ENCODE data around the gene MN1. TPM values are rescaled to one million over a fixed set of nuclear protein-coding genes. Genes with fewer than 3 reads are reported as not detected.

Gene MN1
- total RNA-seq, 2 experiments from 2014 or later = 0.06 TPM

DNA sequence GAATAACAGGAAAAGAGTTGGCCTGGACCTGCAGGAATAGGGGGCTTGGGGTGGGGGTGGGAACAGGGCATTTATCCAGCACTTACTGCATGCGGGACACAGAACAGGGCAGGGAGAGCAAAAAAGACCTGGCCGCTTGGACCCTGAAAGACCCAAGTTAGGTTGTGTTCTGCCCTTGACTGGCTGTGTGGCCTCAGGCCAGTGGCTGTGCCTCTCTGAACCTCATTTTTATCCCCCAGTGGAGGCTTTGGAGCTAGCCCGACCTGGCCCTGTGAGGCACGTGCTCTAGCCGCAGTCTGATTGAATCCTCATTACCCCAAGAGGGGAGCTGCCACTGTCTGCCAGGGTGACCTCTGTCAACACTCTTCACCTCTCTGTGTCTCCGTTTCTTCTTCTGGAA is 68.7 kb downstream of the MN1 start:
- Mint-ChIP-seq H3K4me1 (no peaks in the 10 kb centered on the region), H3K36me3 (no peaks in the 10 kb centered on the region), H3K9me3 (peaks cover 5% of the 10 kb centered on the region), H3K4me3 (no peak overlapping the region), H3K27me3 (peaks cover 3% of the 10 kb centered on the region), H3K27ac (no peak overlapping the region)
- DNase-seq = no peak

DNA sequence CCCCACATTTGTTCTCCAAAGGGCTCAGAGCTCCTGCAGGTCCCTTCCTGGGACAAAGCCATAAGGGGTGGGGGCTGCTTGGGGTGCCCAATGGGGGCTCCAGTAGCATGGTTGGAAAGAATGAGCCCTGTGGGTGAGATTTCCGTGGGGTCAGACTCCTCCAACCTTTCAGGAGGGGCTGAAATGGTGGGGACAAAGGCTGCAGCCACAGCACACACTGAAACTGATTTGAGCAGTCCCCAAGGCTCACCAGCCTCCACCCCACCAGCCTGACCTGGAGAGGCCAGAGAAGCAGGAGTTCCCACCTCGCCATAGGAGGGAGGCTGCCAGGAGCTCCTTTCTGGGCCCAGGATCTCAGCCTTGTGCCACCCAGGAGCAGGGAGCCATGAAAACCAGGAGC is 69.2 kb downstream of the MN1 start:
- peaks cover under 1% of the 10 kb centered on the region for H3K9me3 Mint-ChIP-seq
- no peaks in the 10 kb centered on the region for H3K36me3 Mint-ChIP-seq
- DNase-seq = no peak
- peaks cover 5% of the 10 kb centered on the region for H3K27me3 Mint-ChIP-seq
- no peak overlapping the region for H3K4me3 Mint-ChIP-seq
- no peak overlapping the region for H3K27ac Mint-ChIP-seq
- H3K4me1 Mint-ChIP-seq = no peaks in the 10 kb centered on the region

GRCh38 chr22:27731621-27732020 is 69.9 kb downstream of the MN1 start:
- Mint-ChIP-seq H3K27ac (no peak overlapping the region), H3K4me3 (no peak overlapping the region), H3K4me1 (no peaks in the 10 kb centered on the region), H3K9me3 (no peaks in the 10 kb centered on the region), H3K36me3 (no peaks in the 10 kb centered on the region), H3K27me3 (peaks cover 8% of the 10 kb centered on the region)
- no peak for DNase-seq

GRCh38 chr22:27730641-27731433 is 70.7 kb downstream of the MN1 start:
- Mint-ChIP-seq H3K27ac (no peak overlapping the region), H3K4me1 (no peaks in the 10 kb centered on the region), H3K9me3 (no peaks in the 10 kb centered on the region), H3K36me3 (no peaks in the 10 kb centered on the region), H3K27me3 (peaks cover 8% of the 10 kb centered on the region), H3K4me3 (no peak overlapping the region)
- no peak for DNase-seq

DNA sequence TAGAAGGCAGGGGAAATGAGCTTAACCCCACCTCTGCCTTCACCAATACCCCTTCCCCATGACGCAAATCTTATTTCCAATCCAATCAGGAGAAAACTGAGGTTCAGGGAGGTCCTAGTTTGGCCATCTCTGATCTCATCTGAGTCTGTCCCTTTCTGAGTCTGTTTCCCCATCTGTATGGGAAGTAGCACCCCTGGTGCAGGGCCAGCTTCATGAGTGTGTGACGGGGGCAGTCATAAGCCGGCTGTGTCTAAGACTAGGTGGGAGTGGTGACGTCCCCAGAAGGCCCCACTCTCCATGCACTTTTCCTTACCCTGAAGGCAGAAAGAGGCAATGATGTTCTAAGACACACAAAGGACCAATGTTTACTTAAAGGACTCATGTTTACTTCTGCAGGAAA is 72.3 kb downstream of the MN1 start:
- Mint-ChIP-seq H3K36me3 (no peaks in the 10 kb centered on the region), H3K27ac (no peak overlapping the region), H3K4me1 (no peaks in the 10 kb centered on the region), H3K27me3 (peaks cover 8% of the 10 kb centered on the region), H3K9me3 (no peaks in the 10 kb centered on the region), H3K4me3 (no peak overlapping the region)
- no peak for DNase-seq

DNA sequence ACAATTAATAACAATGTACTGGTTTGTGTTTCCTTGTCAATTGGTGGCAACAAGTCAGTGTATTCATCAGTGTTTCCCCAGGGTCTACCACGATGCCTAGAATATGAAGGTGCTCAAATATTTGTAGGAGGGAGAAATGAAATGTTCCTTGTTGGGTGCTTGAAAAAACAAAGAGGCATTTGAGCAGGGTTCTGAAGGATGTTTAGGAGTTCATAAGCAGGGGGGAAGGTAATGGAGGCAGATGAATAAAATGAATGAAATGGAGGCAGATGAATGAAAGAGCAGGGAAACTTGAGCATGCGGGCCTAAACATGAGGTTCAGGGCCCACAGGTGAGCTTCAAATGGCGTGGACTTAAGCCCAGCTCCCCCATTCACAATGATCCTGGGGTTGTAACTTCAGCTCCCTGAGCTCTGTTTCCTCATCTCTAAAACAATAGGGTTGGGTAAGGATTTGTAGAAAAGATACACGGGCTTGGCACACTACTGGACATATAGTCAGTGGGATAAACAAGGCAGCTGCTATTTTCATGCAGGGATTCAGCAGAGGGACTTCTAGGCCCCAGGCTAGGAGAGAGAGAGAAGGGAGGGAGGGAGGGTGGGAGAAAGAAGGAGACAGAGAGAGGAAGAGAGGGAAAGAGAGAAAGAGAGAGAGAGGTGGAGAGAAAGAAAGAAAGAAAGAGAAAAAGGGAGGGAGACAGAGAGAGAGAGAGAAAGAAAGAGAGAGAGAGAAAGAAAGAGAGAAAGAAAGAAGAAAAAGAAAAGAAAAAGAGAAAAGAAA is 73.7 kb downstream of the MN1 start:
- Mint-ChIP-seq H3K4me3 (no peak overlapping the region), H3K27ac (no peak overlapping the region), H3K9me3 (no peaks in the 10 kb centered on the region), H3K4me1 (no peaks in the 10 kb centered on the region), H3K27me3 (peaks cover 8% of the 10 kb centered on the region), H3K36me3 (no peaks in the 10 kb centered on the region)
- no peak for DNase-seq

DNA sequence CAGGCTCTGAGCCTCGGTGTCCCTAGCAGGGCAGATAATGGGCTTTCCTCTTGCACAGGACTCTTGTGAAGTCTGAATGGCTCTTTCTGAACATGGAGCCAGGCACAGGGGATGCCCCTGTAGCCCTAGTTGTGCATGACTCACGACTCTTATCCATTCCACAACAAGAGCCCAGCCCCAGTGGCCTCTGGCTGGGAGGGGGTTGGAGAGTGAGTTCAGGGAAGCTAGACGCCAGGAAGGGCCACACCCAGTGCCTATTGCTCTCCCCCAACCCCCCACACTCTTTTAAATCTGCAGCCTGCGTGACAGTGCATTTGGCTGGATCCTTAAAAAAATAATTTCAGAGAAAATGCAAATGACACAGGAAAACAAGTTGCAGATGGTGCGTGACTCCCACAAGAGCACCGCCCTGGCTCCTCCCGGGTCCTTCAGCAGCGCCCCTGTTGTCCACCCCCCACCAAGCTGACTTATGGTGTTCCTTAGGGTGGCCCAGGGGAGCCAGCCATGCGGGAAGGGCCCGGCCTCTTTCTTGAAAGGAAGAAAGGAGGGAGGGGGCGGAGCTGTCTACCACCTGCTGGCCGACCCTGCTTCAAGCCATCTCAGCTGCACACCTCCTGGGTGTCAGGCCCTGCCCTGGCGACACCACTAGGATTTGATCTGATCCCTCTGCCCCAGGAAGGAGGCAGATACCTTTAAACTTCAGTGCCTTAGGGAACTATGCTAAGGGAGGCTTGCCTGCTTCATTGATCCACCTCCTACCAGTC is 74.7 kb downstream of the MN1 start:
- H3K27me3 Mint-ChIP-seq = peaks cover 8% of the 10 kb centered on the region
- no peaks in the 10 kb centered on the region for H3K36me3 Mint-ChIP-seq
- H3K9me3 Mint-ChIP-seq = no peaks in the 10 kb centered on the region
- no peaks in the 10 kb centered on the region for H3K4me1 Mint-ChIP-seq
- no peak overlapping the region for H3K27ac Mint-ChIP-seq
- no peak for DNase-seq
- no peak overlapping the region for H3K4me3 Mint-ChIP-seq

DNA sequence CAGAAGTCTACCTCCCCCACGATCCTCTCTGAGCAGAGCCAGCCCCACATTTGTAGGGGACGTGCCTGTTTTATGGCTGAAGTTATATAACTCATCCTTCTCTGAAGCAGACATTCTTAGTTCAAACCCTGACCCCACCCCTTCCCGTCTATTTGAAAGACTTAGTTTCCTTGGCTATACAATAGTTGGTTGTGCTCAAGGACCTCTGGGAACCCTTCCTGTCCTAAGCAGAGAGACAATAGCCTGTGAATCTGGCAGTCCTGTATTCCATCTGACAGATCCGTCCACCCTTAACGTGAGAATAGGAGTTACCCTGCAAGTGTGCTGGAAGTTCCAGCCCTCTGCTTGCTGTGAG is 75.2 kb downstream of the MN1 start:
- no peaks in the 10 kb centered on the region for H3K4me1 Mint-ChIP-seq
- peaks cover 8% of the 10 kb centered on the region for H3K27me3 Mint-ChIP-seq
- no peaks in the 10 kb centered on the region for H3K36me3 Mint-ChIP-seq
- H3K4me3 Mint-ChIP-seq = no peak overlapping the region
- no peak for DNase-seq
- no peaks in the 10 kb centered on the region for H3K9me3 Mint-ChIP-seq
- H3K27ac Mint-ChIP-seq = no peak overlapping the region

DNA sequence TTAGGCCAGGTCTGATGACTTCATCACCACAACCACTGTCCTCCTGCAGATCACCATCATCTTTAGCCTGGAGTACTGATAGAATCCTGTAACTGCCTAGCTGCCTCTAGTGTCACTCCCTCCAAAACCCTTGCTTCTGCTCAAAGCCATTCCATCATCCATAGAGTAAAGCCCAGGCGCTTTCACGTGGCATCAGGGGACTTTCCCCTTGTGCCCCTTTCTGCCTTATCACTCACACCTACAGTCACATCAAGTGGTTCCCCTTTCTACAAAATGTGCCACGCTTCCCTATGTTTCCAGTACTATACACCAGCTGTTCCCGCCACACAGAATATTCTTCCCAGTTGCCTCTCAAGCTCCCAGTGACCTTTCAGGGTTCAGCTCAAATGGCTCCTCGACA is 75.9 kb downstream of the MN1 start:
- H3K9me3 Mint-ChIP-seq = no peaks in the 10 kb centered on the region
- no peak for DNase-seq
- no peaks in the 10 kb centered on the region for H3K36me3 Mint-ChIP-seq
- H3K4me3 Mint-ChIP-seq = no peak overlapping the region
- H3K27ac Mint-ChIP-seq = no peak overlapping the region
- no peaks in the 10 kb centered on the region for H3K4me1 Mint-ChIP-seq
- H3K27me3 Mint-ChIP-seq = peaks cover 8% of the 10 kb centered on the region

DNA sequence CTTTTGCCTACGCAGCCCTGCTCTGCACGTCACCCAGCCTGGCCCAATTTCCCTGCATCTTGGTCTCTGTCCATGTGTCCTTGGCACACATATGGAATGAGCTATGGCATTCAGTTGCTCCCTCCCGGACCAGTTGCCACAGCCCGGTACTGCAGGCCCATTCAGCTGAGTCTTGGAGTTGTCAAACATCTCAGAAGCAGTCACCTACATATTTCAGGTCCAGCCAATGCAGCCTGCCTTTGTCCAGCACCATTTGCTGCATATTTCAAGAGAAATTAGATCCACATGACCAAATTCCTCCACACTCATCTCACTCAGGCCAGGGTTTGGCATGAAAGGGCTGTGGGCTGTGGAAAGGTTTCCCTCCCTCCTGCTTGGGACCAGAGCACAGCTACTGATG is 76.8 kb downstream of the MN1 start:
- no peak overlapping the region for H3K27ac Mint-ChIP-seq
- no peaks in the 10 kb centered on the region for H3K36me3 Mint-ChIP-seq
- no peaks in the 10 kb centered on the region for H3K9me3 Mint-ChIP-seq
- peaks cover 8% of the 10 kb centered on the region for H3K27me3 Mint-ChIP-seq
- DNase-seq = no peak
- H3K4me3 Mint-ChIP-seq = no peak overlapping the region
- H3K4me1 Mint-ChIP-seq = no peaks in the 10 kb centered on the region

- Mint-ChIP-seq H3K4me1 (no peaks in the 10 kb centered on the region), H3K9me3 (no peaks in the 10 kb centered on the region), H3K36me3 (no peaks in the 10 kb centered on the region), H3K27me3 (peaks cover 6% of the 10 kb centered on the region), H3K27ac (no peak overlapping the region), H3K4me3 (no peak overlapping the region)
- DNase-seq = no peak
These were observed 77.4 kb downstream of the MN1 start for GRCh38 chr22:27724157-27724556.

- Mint-ChIP-seq H3K27ac (no peak overlapping the region), H3K36me3 (no peaks in the 10 kb centered on the region), H3K4me1 (no peaks in the 10 kb centered on the region), H3K4me3 (no peak overlapping the region), H3K27me3 (peaks cover 5% of the 10 kb centered on the region), H3K9me3 (no peaks in the 10 kb centered on the region)
- DNase-seq = no peak
These were observed 77.8 kb downstream of the MN1 start for GRCh38 chr22:27723708-27724107.

DNA sequence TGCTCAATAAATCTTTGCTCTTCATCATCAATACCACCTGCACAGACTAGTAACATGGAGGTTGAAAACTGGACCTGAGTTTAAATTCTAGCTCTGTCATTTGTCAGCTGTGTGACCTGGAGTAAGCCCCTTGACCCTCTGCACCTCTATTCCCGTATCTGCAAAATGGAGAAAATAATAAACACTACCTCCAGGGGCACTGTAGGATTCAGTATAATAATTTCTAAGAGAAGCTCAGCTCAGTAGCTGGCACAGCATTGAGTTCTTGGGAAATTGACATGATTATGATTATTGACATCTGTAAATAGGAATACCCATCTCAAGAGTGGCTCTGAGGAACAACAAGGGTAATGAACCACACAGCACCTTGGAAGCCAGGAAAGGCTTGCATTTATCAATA is 78.4 kb downstream of the MN1 start:
- Mint-ChIP-seq H3K9me3 (no peaks in the 10 kb centered on the region), H3K27me3 (peaks cover 5% of the 10 kb centered on the region), H3K36me3 (no peaks in the 10 kb centered on the region), H3K27ac (no peak overlapping the region), H3K4me1 (no peaks in the 10 kb centered on the region), H3K4me3 (no peak overlapping the region)
- no peak for DNase-seq

DNA sequence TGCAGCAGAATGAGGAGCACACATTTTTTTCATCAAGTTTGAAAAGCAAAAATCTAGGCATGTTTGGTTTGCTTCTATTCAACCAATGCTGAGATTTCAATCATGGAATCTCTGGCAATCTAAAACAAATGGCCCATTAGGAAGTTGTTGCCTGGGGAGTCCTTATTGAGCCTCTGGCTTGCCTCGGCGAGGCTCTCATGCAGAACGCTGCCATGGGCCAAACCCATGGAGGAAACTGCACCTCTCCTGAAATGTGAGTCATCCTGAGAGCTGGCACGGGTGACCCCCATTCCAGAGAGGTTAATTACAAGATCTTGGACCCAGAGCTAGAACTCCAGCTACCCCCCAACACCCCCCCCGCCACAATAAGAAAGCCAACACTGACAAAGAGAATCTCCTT is 80.7 kb downstream of the MN1 start:
- Mint-ChIP-seq H3K4me3 (no peak overlapping the region), H3K36me3 (no peaks in the 10 kb centered on the region), H3K27me3 (peaks cover 15% of the 10 kb centered on the region), H3K27ac (no peak overlapping the region), H3K4me1 (no peaks in the 10 kb centered on the region), H3K9me3 (no peaks in the 10 kb centered on the region)
- DNase-seq = no peak

DNA sequence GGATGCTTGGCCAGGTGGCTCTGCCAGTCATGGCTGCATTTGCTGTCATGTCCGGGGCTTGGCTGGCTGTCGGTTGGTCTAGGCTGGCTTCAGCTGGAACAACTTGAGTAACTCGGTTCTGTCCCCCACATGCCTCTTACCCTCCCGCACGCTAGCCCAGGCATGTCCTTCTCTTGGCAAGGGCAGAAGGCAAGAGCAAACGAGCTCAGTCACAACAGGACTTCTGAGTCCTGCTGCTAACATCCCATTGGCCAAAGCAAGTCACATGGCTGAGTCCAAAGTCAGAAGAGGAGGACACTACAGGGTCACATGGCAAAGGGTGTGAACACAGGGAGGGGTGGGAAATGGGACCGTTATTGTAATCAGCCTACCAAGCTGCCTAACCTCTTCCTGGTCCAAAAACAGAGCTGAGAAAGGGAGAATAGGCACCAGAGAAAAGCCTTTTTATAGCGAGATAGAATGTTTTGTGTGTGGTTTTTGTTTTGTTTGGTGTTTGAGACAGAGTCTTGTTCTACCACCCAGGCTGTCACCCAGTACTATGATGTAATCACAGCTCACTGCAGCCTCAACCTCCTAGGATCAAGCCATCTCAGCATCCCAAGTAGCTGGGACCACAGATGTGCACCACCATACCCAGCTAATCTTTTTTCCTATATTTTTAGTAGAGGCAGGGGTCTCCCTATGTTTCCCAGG is 81.9 kb downstream of the MN1 start:
- no peak for DNase-seq
- Mint-ChIP-seq H3K4me3 (no peak overlapping the region), H3K27me3 (peaks cover 15% of the 10 kb centered on the region), H3K9me3 (no peaks in the 10 kb centered on the region), H3K27ac (no peak overlapping the region), H3K4me1 (no peaks in the 10 kb centered on the region), H3K36me3 (no peaks in the 10 kb centered on the region)

Data from activated naive CD8-positive, alpha-beta T cell treated with anti-CD3 and anti-CD28 coated beads for 36 hours (primary cell).